ENCODE measurements around the gene MYO10.
A peak's percentile ranks its signal among the peaks of the same experiment; 100 is the strongest.

Gene MYO10

GRCh38 chr5:16886793-16887345, 49.2 kb downstream of the MYO10 start:
- TF ChIP-seq LEF1 (IDR thresholded peaks at IDR 0.05; ENCODE audit: borderline replicate concordance) (no peak), ZNF384 (IDR thresholded peaks at IDR 0.05) (0 out of 2 replicates have a peak, but pooled peaks have one; percentile 10), FOXM1 (IDR thresholded peaks at IDR 0.05; ENCODE audit: borderline replicate concordance) (no peak), NFRKB (IDR thresholded peaks at IDR 0.05) (no peak), PKNOX1 (IDR thresholded peaks at IDR 0.05) (no peak)
- no peak for DNase-seq (ENCODE audit: extremely low spot score)
- ChIA-PET CTCF (no interaction called here), POLR2A (no interaction called here)

GRCh38 chr5:16886366-16886736, 49.7 kb downstream of the MYO10 start:
- POLR2A ChIA-PET = no interaction called here
- TF ChIP-seq FOXM1 (IDR thresholded peaks at IDR 0.05; ENCODE audit: borderline replicate concordance) (no peak), SUZ12 (IDR thresholded peaks at IDR 0.05) (no peak), SP1 (IDR thresholded peaks at IDR 0.05) (no peak), ARNT (IDR thresholded peaks at IDR 0.05) (no peak), NFRKB (IDR thresholded peaks at IDR 0.05) (no peak), TARDBP (IDR thresholded peaks at IDR 0.05) (no peak)
- CTCF ChIA-PET = interaction anchor here (0.5 kb wide), 1 partner anchor 195 kb away, joined by 3 read pairs; no protein-coding TSS in a partner anchor
- no peak for DNase-seq (ENCODE audit: extremely low spot score)

- no peak for TF ChIP-seq CTBP1 (IDR thresholded peaks at IDR 0.05; ENCODE audit: borderline replicate concordance)
- TF ChIP-seq FOXA1 (IDR thresholded peaks at IDR 0.05) = no peak
- TF ChIP-seq ELF4 (IDR thresholded peaks at IDR 0.05) = no peak
- no peak for TF ChIP-seq LEF1 (IDR thresholded peaks at IDR 0.05; ENCODE audit: borderline replicate concordance)
- no peak for TF ChIP-seq ARNT (IDR thresholded peaks at IDR 0.05)
- TF ChIP-seq TARDBP (IDR thresholded peaks at IDR 0.05) = no peak
- TF ChIP-seq FOXM1 (IDR thresholded peaks at IDR 0.05; ENCODE audit: borderline replicate concordance) = no peak
- POLR2A ChIA-PET = no interaction called here
- CTCF ChIA-PET = interaction anchor here (0.5 kb wide), 2 partner anchors 47 to 195 kb away, joined by 3 read pairs; no protein-coding TSS in a partner anchor
- DNase-seq (ENCODE audit: extremely low spot score) = no peak
Observed at GRCh38 chr5:16885635-16886365, 50.3 kb downstream of the MYO10 start.

- ChIA-PET CTCF (no interaction called here), POLR2A (no interaction called here)
- TF ChIP-seq FOXA1 (IDR thresholded peaks at IDR 0.05) = no peak
- no peak for TF ChIP-seq FOXM1 (IDR thresholded peaks at IDR 0.05; ENCODE audit: borderline replicate concordance)
- TF ChIP-seq L3MBTL2 (conservative IDR thresholded peaks at IDR 0.05) = no peak
- no peak for TF ChIP-seq ZNF384 (IDR thresholded peaks at IDR 0.05)
- no peak for TF ChIP-seq ELF4 (IDR thresholded peaks at IDR 0.05)
- no peak for TF ChIP-seq BHLHE40 (IDR thresholded peaks at IDR 0.05; ENCODE audit: borderline replicate concordance)
- no peak for TF ChIP-seq LEF1 (IDR thresholded peaks at IDR 0.05; ENCODE audit: borderline replicate concordance)
- TF ChIP-seq HDGF (IDR thresholded peaks at IDR 0.05; ENCODE audit: borderline replicate concordance) = no peak
- TF ChIP-seq CTBP1 (IDR thresholded peaks at IDR 0.05; ENCODE audit: borderline replicate concordance) = no peak
- no peak for TF ChIP-seq ARNT (IDR thresholded peaks at IDR 0.05)
- no peak for TF ChIP-seq SP1 (IDR thresholded peaks at IDR 0.05)
- no peak for TF ChIP-seq NFRKB (IDR thresholded peaks at IDR 0.05)
- TF ChIP-seq SUZ12 (IDR thresholded peaks at IDR 0.05) = no peak
- no peak for DNase-seq (ENCODE audit: extremely low spot score)
Observed at GRCh38 chr5:16884595-16884994, 51.5 kb downstream of the MYO10 start.

GRCh38 chr5:16883806-16884205, 52.3 kb downstream of the MYO10 start:
- ChIA-PET POLR2A (interaction anchor here (1.4 kb wide), 1 partner anchor 13 kb away, joined by 3 read pairs; no protein-coding TSS in a partner anchor), CTCF (no interaction called here)
- DNase-seq (ENCODE audit: extremely low spot score) = no peak
- TF ChIP-seq PKNOX1 (IDR thresholded peaks at IDR 0.05) (no peak), FOXK2 (IDR thresholded peaks at IDR 0.05) (no peak), HDGF (IDR thresholded peaks at IDR 0.05; ENCODE audit: borderline replicate concordance) (no peak), FOXM1 (IDR thresholded peaks at IDR 0.05; ENCODE audit: borderline replicate concordance) (no peak), ARNT (IDR thresholded peaks at IDR 0.05) (no peak), L3MBTL2 (conservative IDR thresholded peaks at IDR 0.05) (no peak), BHLHE40 (IDR thresholded peaks at IDR 0.05; ENCODE audit: borderline replicate concordance) (no peak), ZNF384 (IDR thresholded peaks at IDR 0.05) (no peak), FOXA1 (IDR thresholded peaks at IDR 0.05) (no peak), ELF4 (IDR thresholded peaks at IDR 0.05) (no peak), TARDBP (IDR thresholded peaks at IDR 0.05) (no peak)

- no peak for DNase-seq (ENCODE audit: extremely low spot score)
- POLR2A ChIA-PET = interaction anchor here (1.4 kb wide), 1 partner anchor 13 kb away, joined by 3 read pairs; no protein-coding TSS in a partner anchor
- CTCF ChIA-PET = no interaction called here
- no peak for TF ChIP-seq TARDBP (IDR thresholded peaks at IDR 0.05)
- TF ChIP-seq CTBP1 (IDR thresholded peaks at IDR 0.05; ENCODE audit: borderline replicate concordance) = no peak
- TF ChIP-seq NFRKB (IDR thresholded peaks at IDR 0.05) = no peak
- TF ChIP-seq LEF1 (IDR thresholded peaks at IDR 0.05; ENCODE audit: borderline replicate concordance) = no peak
- TF ChIP-seq ZNF384 (IDR thresholded peaks at IDR 0.05) = no peak
- no peak for TF ChIP-seq SUZ12 (IDR thresholded peaks at IDR 0.05)
- no peak for TF ChIP-seq HDGF (IDR thresholded peaks at IDR 0.05; ENCODE audit: borderline replicate concordance)
- no peak for TF ChIP-seq ARNT (IDR thresholded peaks at IDR 0.05)
- no peak for TF ChIP-seq FOXK2 (IDR thresholded peaks at IDR 0.05)
- no peak for TF ChIP-seq FOXA1 (IDR thresholded peaks at IDR 0.05)
Observed at GRCh38 chr5:16883176-16883575, 52.9 kb downstream of the MYO10 start.

GRCh38 chr5:16881251-16881650, 54.8 kb downstream of the MYO10 start:
- no peak for DNase-seq (ENCODE audit: extremely low spot score)
- TF ChIP-seq HDGF (IDR thresholded peaks at IDR 0.05; ENCODE audit: borderline replicate concordance) (no peak), ELF4 (IDR thresholded peaks at IDR 0.05) (no peak), BHLHE40 (IDR thresholded peaks at IDR 0.05; ENCODE audit: borderline replicate concordance) (no peak)
- ChIA-PET CTCF (no interaction called here), POLR2A (no interaction called here)
